ENCODE data around the gene FCER1G.

Gene FCER1G

DNA sequence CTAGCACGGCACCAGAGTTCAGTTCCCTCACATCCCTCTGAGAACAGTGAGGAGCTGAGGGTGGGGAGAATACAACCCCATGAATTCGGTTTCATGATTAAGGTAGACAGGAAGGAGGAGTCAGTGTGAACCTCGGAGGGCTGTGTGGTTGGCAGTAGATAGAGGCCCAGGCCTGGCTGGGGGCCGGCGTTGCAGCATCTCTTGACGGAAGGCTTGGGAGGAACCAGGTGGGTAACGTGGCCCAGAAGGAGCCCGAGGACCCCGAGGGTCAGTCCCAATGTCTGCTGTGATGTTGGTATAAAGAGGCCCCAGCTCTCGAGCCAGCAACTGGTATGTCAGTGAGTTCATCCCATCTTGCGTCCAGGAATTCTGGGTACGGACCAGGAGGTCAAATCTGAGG lies 43.4 kb upstream of the FCER1G start:
- no peak for TF ChIP-seq MYC (IDR thresholded peaks at IDR 0.05; ENCODE audit: low read depth, low read length)
- TF ChIP-seq POLR2A (IDR thresholded peaks at IDR 0.05; ENCODE audit: extremely low read depth, insufficient read length), result no peak
- TF ChIP-seq, protein P1, sequence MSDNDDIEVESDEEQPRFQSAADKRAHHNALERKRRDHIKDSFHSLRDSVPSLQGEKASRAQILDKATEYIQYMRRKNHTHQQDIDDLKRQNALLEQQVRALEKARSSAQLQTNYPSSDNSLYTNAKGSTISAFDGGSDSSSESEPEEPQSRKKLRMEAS (IDR thresholded peaks at IDR 0.05; ENCODE audit: low read depth, low read length), result no peak
- TF ChIP-seq, protein P2, sequence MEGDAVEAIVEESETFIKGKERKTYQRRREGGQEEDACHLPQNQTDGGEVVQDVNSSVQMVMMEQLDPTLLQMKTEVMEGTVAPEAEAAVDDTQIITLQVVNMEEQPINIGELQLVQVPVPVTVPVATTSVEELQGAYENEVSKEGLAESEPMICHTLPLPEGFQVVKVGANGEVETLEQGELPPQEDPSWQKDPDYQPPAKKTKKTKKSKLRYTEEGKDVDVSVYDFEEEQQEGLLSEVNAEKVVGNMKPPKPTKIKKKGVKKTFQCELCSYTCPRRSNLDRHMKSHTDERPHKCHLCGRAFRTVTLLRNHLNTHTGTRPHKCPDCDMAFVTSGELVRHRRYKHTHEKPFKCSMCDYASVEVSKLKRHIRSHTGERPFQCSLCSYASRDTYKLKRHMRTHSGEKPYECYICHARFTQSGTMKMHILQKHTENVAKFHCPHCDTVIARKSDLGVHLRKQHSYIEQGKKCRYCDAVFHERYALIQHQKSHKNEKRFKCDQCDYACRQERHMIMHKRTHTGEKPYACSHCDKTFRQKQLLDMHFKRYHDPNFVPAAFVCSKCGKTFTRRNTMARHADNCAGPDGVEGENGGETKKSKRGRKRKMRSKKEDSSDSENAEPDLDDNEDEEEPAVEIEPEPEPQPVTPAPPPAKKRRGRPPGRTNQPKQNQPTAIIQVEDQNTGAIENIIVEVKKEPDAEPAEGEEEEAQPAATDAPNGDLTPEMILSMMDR (IDR thresholded peaks at IDR 0.05; ENCODE audit: low read depth, low read length), result no peak
- H3K4me3 ChIP-seq (ENCODE audit: low read depth, low read length), result no peak overlapping the region
- DNase-seq (ENCODE audit: low read depth), result no peak

DNA sequence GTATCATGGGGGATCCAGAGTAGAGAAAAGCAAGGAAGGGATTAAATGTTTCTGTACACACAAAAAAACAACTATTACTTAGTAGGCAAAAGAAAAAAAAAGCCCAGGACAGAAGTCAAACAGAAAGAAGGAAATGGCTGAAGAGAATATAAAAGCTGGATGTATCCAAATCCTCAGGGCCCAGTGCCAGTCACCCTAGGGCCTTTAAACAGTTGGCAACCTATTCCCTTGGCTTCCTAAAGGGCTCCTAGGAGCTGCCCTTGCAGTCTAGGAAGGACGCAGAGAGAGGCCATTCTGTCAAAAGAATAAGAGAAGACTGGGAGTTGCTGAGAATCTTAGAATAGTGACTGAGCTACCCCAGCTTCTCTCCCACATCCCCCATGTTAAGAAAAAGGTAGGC lies 42.7 kb upstream of the FCER1G start:
- TF ChIP-seq, protein P1 (IDR thresholded peaks at IDR 0.05; ENCODE audit: low read depth, low read length), result no peak
- TF ChIP-seq, protein P2 (IDR thresholded peaks at IDR 0.05; ENCODE audit: low read depth, low read length), result no peak
- TF ChIP-seq MYC (IDR thresholded peaks at IDR 0.05; ENCODE audit: low read depth, low read length) (no peak), POLR2A (IDR thresholded peaks at IDR 0.05; ENCODE audit: extremely low read depth, insufficient read length) (no peak)
- DNase-seq (ENCODE audit: low read depth), result no peak
- H3K4me3 ChIP-seq (ENCODE audit: low read depth, low read length), result no peak overlapping the region

DNA sequence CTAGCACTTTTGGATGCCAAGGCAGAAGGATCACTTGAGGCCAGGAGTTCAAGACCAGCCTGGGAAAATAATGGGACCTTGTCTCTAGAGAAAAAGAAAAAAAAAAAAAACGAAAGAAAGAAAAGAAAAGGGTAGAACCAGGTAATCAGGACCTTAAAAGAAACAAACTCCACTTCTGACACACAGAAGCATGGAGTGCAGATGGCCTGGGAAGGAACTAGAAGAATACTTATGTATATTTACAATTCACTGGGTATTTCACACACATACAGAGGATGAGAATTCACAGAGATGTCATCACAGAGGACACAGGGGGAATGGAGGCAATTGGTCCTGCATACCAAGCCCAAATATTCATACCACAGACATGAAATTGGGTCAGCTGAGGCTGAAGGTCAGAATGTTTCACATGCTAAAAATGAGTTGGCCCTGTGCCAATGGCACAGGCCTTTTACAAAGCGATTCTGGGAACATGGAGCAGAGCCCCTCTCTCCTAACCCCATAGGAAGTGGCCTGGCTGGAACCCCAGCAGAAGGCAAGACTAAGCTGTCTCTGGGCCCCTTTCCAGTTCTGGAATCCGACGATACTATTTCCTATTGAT lies 42.2 kb upstream of the FCER1G start:
- DNase-seq (ENCODE audit: low read depth), result no peak
- H3K4me3 ChIP-seq (ENCODE audit: low read depth, low read length), result no peak overlapping the region
- TF ChIP-seq, protein P1 (IDR thresholded peaks at IDR 0.05; ENCODE audit: low read depth, low read length), result no peak
- TF ChIP-seq MYC (IDR thresholded peaks at IDR 0.05; ENCODE audit: low read depth, low read length) (no peak), POLR2A (IDR thresholded peaks at IDR 0.05; ENCODE audit: extremely low read depth, insufficient read length) (no peak)

DNA sequence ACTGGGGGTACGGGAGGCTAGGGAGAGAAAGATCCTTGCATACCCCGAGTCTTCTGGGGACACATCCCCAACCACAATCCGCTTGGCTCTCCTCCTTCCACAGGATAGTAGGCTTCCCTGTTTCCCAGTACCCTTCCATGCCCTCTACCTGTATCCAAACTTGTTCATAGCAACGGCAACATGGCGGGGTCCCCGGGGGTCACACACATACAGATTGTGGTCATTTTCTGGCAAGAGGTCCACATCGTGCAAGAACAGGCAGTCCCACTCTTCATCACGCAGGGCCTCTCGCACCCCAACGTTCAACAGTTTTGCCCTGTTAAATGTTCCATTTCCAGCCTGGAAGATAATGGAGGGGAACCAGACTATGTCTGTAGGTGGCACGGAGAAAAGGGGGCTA lies 41.4 kb upstream of the FCER1G start:
- DNase-seq (ENCODE audit: low read depth), result no peak
- no peak overlapping the region for H3K4me3 ChIP-seq (ENCODE audit: low read depth, low read length)
- TF ChIP-seq POLR2A (IDR thresholded peaks at IDR 0.05; ENCODE audit: extremely low read depth, insufficient read length) (no peak), MYC (IDR thresholded peaks at IDR 0.05; ENCODE audit: low read depth, low read length) (no peak)
- TF ChIP-seq, protein P2 (IDR thresholded peaks at IDR 0.05; ENCODE audit: low read depth, low read length), result no peak
- TF ChIP-seq, protein P1 (IDR thresholded peaks at IDR 0.05; ENCODE audit: low read depth, low read length), result no peak

DNA sequence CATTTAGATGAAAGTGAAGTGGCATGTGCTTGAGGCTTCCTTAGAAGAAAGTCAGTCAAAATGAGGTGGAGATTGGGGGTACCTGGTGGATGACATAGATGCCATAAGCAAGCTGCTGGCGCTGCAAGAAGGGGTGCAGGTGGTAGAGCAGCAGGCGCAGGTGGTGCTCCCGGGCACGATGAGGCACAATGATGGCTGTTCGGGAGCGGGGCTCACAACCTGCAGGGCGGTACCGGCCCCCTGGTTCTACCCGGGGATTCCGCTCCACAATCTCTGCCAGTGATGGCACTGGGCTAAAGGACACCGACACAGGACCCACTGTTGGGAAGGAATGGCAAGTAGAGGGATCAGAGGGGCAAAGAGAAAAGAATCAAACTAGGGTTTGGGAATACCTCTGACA lies 40.2 kb upstream of the FCER1G start:
- no peak for DNase-seq (ENCODE audit: low read depth)
- TF ChIP-seq, protein P2 (IDR thresholded peaks at IDR 0.05; ENCODE audit: low read depth, low read length), result no peak
- TF ChIP-seq MYC (IDR thresholded peaks at IDR 0.05; ENCODE audit: low read depth, low read length) (no peak), POLR2A (IDR thresholded peaks at IDR 0.05; ENCODE audit: extremely low read depth, insufficient read length) (no peak)
- TF ChIP-seq, protein P1 (IDR thresholded peaks at IDR 0.05; ENCODE audit: low read depth, low read length), result no peak
- no peak overlapping the region for H3K4me3 ChIP-seq (ENCODE audit: low read depth, low read length)

DNA sequence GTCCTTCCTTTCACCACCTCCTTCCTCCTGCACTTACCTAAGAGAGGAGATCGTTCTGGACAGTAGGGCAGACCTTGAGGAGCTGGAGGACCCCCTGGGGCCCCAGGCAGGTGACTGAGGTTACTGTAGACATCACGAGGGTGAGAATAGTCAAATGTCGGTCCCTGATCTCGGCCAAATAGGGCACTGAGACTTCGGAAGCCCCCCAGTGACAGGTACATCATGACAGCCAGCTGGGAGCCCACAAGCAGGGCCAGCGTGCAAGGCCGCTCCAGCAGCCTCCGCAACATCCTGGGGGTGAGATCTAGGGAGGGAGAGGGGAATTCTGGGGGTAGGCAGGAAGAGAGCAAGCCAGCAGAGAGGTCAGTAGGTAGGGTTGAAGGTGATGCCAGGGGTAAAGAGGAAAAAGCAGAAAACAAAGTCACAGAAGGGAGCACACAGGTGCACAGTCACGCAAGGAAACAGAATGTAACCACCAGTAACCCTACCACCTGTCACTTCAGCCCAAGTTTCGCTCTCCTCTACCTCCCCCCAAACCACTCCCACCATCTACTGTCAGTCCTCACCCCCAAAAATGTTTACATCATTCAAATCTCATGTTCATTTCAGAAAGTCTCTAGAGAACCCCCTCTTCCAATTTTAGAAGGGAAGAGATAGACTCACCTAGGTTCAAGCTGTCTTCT lies 39.2 kb upstream of the FCER1G start:
- TF ChIP-seq, protein P1 (IDR thresholded peaks at IDR 0.05; ENCODE audit: low read depth, low read length), result no peak
- TF ChIP-seq POLR2A (IDR thresholded peaks at IDR 0.05; ENCODE audit: extremely low read depth, insufficient read length) (no peak), MYC (IDR thresholded peaks at IDR 0.05; ENCODE audit: low read depth, low read length) (no peak)
- TF ChIP-seq, protein P2 (IDR thresholded peaks at IDR 0.05; ENCODE audit: low read depth, low read length), result no peak
- no peak for DNase-seq (ENCODE audit: low read depth)
- peak overlapping the region; percentile 2 for H3K4me3 ChIP-seq (ENCODE audit: low read depth, low read length)
